Pulmonary artery endothelial cell (primary cell): ENCODE results near the gene CAPN8. TPM values are rescaled to one million over a fixed set of nuclear protein-coding genes. Genes with fewer than 3 reads are reported as not detected.

Experiments used
- DNase-seq: peaks from one replicate; pipeline ENCODE4 v3.0.0-alpha.2; 2011; ENCODE audit warnings: low read depth, low spot score
- total RNA-seq: library from RNA; depleted of rRNA; stranded (reverse); fragments of >200 nt; gene quantifications from 2 replicates; pipeline ENCODE4 v1.2.3, GENCODE V29; 2014

CAPN8 gene
- total RNA-seq, 1 donor from 2014 or later: not detected

GRCh38 chr1:223702735-223703667 is 37.5 kb upstream of the CAPN8 start:
- no peak for DNase-seq

DNA sequence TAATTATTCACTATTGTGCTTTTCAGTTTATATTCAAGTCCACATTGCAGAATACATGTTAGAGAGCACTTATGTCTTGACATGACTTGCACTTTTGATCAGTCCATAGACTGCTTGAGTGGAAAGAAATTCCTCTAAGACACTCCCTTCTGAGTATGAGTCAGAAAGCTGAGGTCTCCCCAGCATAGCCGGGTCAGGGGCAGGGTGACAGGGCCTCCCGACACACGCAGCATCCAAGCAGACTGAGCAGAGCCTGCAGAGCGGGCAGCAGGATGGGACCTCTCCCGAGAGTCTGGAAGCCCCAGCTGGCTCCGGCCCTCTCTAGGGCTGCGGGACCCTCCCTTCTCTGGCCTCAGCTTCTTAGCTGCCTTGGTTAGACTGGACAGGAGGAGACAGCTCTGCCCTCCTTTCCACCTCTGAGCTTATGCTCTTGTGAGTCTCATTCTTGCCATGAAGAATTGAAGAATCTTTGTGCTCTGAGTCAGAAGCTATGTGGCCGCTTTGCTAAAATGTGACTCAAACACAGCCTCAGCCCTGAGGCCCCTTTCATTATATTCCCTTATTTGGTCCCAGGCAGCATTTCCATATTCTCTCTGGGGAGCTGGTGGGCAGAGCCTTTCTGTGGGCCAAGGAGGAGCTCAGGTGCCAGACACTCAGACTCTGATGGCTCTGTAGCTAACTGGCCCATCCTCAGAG is 35.6 kb upstream of the CAPN8 start:
- no peak for DNase-seq

- DNase-seq: no peak
These were observed 35.0 kb upstream of the CAPN8 start for GRCh38 chr1:223700388-223700918.

DNA sequence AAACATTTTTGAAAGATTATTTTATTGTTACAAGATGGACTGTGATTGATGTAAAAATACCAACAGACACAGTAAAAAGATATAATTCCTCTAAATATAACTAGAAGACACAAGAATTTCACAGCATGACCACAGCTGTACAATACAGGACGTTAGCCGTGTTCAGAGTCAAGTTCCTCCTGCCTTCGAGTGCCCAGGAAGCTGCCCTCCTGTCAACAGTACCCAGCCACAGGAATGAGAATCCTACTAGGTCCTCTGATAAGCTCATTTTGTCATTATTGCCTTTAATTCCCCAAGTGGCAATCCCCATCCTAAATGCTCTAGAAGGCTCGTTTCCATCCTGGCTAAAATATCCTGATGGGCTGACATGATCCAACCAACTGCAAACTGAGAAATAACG is 30.4 kb upstream of the CAPN8 start:
- DNase-seq: no peak

DNA sequence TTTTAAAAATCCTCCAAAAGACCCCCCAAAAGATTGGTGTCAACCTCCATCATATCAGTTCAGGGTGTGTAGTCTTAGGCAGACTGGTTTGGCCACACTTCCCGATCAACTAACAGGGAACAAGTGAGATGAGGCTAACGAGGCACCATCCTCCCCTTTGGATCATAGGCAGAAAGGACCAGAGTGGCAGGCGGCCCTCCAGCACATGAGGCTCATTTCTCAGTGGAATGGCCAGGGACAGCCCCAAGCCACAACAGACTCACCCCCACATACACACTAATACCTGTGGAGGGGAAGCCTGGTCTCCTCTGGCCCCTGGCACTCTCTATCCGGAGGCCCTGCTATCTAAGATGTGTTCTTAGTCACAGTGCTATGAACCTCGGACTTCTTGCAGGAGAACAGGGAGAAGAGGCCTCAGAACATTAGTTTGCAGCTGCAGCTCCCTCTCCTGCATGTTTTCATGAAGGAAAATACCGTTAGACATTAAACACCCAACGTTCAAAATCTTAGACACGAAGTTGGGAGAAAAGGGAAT is 29.6 kb upstream of the CAPN8 start:
- no peak for DNase-seq

DNA sequence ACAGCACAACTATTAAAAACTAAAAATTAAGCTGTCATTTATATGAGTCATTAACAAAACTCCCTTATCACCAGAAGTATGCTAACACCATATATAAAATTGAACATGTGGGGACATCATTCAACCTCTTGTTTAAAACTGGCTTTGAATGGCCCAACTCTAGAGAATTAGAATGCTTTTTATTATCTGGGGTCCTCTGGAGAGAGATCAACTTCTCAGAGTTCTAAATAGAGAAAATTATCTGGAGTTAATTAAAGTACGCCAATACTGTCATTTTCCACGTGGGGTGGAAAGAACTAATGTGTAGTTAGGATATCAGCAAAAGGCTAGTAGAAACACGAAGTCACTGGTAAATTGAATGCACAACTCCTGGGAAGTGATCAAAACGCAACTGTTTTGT is 25.6 kb upstream of the CAPN8 start:
- DNase-seq: no peak

DNA sequence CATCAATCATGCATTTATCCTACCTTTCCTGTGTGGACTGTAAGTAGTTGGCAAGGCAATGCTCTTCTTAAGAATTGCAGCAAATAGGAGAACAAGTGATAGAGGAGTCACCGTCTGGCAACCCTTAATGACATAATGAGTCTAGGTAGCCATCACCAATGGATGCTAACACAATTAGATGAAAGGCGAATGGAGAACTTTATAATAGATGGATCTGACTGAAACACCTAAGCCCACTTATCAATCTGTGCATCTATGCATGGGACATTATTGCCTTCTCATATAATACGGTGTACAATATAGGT is 18.9 kb upstream of the CAPN8 start:
- DNase-seq: no peak

DNA sequence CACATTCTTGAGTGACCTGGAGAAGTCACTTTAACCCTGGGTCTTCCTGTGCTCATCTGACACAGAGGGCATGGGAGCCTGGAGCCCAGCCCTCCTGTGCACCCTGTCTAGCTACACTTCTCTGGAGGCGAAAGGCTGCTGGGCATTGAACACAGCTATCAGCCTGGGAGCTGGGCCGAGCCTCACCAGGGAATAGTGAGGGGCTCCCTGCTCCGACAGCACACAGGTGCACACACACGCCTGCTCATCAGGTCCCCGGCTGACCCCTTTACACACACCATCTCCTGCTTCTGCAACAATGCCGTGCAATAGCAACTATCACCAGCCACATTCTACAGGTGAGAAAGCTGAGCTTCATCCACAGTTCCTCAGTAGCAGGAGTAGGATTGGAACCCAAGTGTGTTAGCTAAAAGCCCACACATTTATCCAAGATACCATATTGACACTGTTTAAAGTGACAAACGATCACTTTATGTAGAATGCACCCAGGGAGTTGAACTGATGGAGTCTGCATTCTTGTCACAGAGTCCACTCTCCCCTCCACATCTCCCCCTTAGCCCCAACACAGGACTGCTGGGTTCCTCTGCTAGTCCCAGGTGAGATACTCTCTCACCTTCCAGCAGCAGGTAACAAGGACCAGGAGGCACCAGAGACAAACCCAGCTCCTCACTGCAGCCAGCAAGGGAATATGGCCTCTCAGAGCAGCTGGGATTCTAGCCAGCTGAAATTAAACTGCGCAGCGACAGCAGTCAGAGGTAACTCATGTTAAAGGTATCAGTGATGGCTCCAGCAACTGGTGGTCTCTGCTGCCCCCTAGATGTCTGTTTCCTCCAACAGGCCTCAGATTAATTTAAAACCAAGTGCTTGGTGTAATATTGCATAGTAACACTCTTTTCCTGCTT is 18.3 kb upstream of the CAPN8 start:
- DNase-seq: no peak

DNA sequence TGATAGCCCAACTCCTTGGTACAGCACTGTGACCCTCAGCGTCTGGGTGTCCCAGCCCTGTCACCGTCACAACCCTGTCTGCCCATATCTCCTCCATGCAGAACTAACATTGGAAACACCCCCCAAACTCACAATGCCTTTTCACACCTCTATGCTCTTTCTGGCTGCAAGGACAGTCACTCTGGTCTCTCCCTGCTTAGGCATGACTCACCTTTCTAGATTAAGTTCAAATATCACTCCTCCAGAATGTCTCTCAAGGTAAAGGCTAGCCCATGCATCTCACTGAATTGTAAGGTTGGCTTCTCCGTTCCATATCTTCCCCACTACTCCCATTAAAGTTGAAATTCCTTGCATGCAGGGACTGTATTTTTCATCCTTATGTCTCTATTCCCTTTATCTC is 17.0 kb upstream of the CAPN8 start:
- DNase-seq: no peak

DNA sequence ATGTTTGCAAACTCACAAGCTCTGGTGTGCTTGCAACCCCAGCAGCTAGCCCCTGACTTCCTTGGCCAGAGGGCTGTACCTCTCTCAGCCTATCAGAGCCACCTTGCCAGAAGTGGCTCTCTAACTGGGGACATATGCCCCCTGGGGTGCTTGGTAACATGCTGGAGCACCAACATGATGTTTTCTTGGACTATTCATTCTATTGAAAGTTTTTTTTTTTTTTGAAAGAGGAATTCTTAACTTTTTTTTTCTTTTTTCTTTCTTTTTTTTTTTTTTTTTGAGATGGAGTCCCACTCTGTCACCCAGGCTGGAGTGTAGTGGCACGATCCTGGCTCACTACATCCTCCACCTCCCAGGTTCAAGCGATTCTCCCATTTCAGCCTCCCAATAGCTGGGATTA is 14.7 kb upstream of the CAPN8 start:
- no peak for DNase-seq

DNA sequence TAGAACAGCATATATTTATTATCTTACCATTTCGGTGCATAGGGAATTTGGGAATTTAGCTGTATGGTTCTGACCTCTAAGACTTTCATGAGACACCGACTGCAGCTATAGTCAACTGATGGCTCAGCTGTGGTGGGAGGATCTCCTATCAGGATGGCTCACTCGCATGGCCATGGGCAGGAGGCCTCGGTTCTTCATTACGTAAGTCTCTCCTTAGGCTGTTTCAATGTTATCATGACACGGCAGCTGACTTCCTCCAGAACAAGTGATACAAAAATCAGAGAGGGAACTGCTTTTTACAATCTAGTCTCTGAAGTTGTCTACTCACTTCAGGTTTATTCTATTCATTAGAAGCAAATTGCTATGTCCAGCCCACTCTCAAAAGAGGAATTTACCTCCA is 13.3 kb upstream of the CAPN8 start:
- DNase-seq: no peak

GRCh38 chr1:223674119-223674890 is 8.8 kb upstream of the CAPN8 start:
- no peak for DNase-seq

- DNase-seq: no peak
These were observed 5.1 kb upstream of the CAPN8 start for GRCh38 chr1:223670458-223671159.

DNA sequence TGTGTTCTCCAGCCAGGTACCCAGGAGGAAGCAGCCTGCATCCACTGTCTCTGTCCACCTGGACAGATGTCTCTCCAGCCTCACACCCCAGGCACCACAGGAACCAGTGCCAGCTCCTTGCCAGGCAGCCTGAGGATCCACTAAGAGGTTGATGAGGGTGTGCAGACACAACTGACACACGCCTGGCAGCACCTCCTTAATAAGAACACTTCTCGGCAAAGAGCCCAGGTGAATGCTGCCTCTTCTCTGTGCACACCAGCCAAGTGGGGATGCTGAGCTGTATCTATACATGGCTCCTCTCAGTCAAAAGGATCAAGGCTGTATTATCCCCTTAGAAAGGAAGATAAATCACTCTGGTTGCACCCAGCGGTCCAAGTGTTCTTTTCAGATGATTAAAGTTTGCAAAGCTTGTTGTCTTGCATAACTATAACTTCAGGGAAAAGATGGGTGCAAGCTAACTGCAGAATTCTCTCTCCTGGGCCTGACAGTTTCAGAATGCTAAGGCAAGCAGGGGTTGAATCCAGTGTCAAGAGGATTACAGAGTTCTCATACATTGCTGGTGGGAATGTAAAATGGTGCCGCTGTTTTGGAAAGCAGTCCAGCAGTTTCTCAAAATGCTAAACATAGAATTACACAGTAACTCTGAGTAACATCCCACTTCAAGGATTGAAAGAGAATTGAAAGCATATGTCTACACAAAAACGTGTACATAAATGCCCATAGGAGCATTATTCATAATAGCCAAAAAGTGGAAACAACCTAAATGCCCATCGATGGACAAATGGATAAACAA is 3.7 kb upstream of the CAPN8 start:
- no peak for DNase-seq

- no peak for DNase-seq
These were observed 2.1 kb upstream of the CAPN8 start for GRCh38 chr1:223667484-223668182.

GRCh38 chr1:223664106-223664505 is 1.4 kb downstream of the CAPN8 start:
- DNase-seq: no peak

GRCh38 chr1:223662943-223663342 is 2.6 kb downstream of the CAPN8 start:
- DNase-seq: no peak

GRCh38 chr1:223659711-223660110 is 5.8 kb downstream of the CAPN8 start:
- no peak for DNase-seq

DNA sequence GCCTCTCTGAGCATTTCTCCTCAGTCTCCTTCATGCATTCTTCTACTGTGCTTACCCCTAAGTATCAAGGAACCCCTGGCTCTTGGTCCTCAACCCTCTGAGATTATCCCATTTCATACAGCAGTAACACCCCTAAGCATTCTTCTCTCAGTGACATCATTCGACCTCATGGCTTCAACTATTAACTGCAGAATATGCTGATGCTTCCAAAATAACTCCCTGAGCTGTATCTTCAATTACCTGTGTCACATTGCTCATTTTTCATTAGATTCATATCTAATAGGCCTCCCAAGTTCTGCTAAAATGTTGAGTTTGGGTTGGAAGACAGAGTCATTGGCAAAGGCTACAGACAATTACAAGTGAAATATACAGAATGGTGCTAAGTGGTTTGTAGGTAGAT is 7.5 kb downstream of the CAPN8 start:
- no peak for DNase-seq
